Left cardiac atrium (tissue), 4 donors: ENCODE data around the gene ZNF469. TPM values are rescaled to one million over a fixed set of nuclear protein-coding genes. Genes with fewer than 3 reads are reported as not detected.

ENCODE experiments used
- ATAC-seq, 2 donors: fragments of 200-7000 bp; cut with Tn5 transposase; one replicate each; pipeline ENCODE4 v1.9.1; 2020; ENCODE audit warnings: mild to moderate bottlenecking in 2 of 2, moderate library complexity in 2 of 2
- DNase-seq: peaks from one replicate; pipeline ENCODE4 v3.0.0-alpha.2; 2020
- intact Hi-C, 2 donors: fragments of 100-400 bp; cut with DNase I; formaldehyde crosslinking; loops; one replicate each; pipeline versions ENCODE4 v1.14.1 to v1.15.1; 2022 to 2023
- total RNA-seq, 2 donors: library from RNA; stranded (reverse); fragmentation: NEBNext Ultra II Directional; extraction: Animal tissue kit (Norgen Biotek cat#: 25700); gene quantifications; one replicate each; pipeline ENCODE4 v1.2.1, GENCODE V29; 2021
- donor health status: DM: no; HTN: yes; CAD: no.
- donor health status: DM: no; HTN: yes; CAD: no; lungs with severe emphysema.
- donor health status: DM: yes; HTN: yes; CAD: no.
- donor health status: Dilated cardiomyopathy.

ZNF469 gene
- total RNA-seq, 2 donors from 2014 or later: 0.65 to 1.7 TPM

DNA sequence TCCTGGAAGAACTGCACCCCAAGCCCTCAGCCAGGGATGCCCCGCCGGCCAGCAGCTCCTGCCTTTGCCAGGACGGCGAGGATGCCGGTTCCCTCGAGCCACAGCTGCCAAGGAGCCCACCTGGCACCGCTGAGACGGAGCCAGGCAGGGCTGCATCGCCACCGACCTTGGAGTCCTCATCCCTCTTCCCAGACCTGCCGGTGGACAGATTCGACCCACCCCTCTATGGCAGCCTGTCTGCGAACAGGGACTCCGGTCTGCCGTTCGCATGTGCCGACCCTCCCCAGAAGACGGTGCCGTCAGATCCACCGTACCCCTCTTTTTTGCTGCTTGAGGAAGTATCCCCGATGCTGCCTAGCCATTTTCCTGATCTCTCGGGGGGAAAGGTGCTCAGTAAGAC lies 48.9 kb downstream of the ZNF469 start:
- ATAC-seq (no peak), DNase-seq (no peak)

DNA sequence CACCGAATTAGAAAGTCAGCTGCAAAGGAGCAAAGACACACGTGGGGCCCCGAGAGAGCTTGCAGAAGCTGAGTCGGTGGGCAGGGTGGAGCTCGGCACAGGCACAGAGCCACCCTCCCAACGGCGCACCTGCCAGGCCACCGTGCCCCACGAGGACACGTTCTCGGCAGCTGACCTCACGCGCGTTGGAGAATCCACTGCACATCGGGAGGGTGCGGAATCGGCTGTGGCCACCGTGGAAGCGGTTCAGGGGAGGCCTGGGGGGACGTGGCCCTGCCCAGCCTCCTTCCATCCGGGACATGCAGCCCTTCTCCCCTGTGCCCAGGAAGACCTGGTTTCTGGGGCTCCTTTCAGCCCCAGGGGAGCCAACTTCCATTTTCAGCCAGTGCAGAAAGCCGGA lies 49.4 kb downstream of the ZNF469 start:
- DNase-seq (no peak), ATAC-seq (no peak)
- intact Hi-C loops: loop anchor here in 1 of 2 donors (10.0 kb wide), 1 partner anchor 447 kb away; no protein-coding TSS in a partner anchor

More for the DNA sequence above, 48.9 kb downstream of the ZNF469 start:
- intact Hi-C loops: loop anchor here in 1 of 2 donors (10.0 kb wide), 1 partner anchor 447 kb away; no protein-coding TSS in a partner anchor

Other genes starting within 250 kb of the ZNF469 start
- 10 to 100 TPM in 1 of 2 donors, 1 to 10 TPM in 1; 7.0 to 11.5 TPM for gene ZFPM1, start 70.3 kb downstream of the ZNF469 start, total RNA-seq
- 10 to 100 TPM; 23.1 to 25.3 TPM for gene ZC3H18, start 187.4 kb downstream of the ZNF469 start, total RNA-seq